Natural killer cell (primary cell): Measurements from ENCODE around the gene NCLN. TPM values are rescaled to one million over a fixed set of nuclear protein-coding genes. Genes with fewer than 3 reads are reported as not detected.
A peak's percentile ranks its signal among the peaks of the same experiment; 100 is the strongest.
"Not testable (repeated sequence)": the region's sequence is repeated elsewhere in the genome, so short reads cannot be mapped to it uniquely, and the experiment has no call there.

Source experiments
- ATAC-seq, 3 donors: fragments of 150-1000 bp in 2 of 3; fragments of 200-7000 bp in 1 of 3; cut with Tn5 transposase; 1 replicate in 1 of 3; 2 replicates in 2 of 3; pipeline ENCODE4 v1.10.0; 2021; ENCODE audit warnings: mild to moderate bottlenecking in 2 of 3, moderate library complexity in 2 of 3
- DNase-seq, 2 donors: peaks; one replicate each; pipeline versions ENCODE4 v3.0.0 to v3.0.0-alpha.2; 2013 to 2021; ENCODE audit warnings: mixed read lengths in 1 of 2
- H3K27ac ChIP-seq: one replicate; pipeline ENCODE4 v1.5.1; 2013; ENCODE audit warnings: mild to moderate bottlenecking, low read length
- H3K27me3 ChIP-seq: one replicate; pipeline ENCODE4 v1.6.1; 2013; ENCODE audit warnings: low read length; ENCODE audit not compliant: control insufficient read depth, insufficient read depth
- H3K36me3 ChIP-seq: one replicate; pipeline ENCODE4 v1.6.1; 2013; ENCODE audit warnings: low read length; ENCODE audit not compliant: control insufficient read depth, insufficient read depth
- H3K4me1 ChIP-seq: one replicate; pipeline ENCODE4 v1.6.1; 2013; ENCODE audit warnings: low read length; ENCODE audit not compliant: control insufficient read depth, insufficient read depth
- H3K4me3 ChIP-seq: one replicate; pipeline ENCODE4 v1.5.1; 2013; ENCODE audit warnings: low read length
- H3K9me3 ChIP-seq: one replicate; pipeline ENCODE4 v1.6.1; 2013; ENCODE audit warnings: low read length; ENCODE audit not compliant: control insufficient read depth, insufficient read depth
- H3K27ac Mint-ChIP-seq, 2 donors: one replicate each; pipeline ENCODE4 v1.8.0; 2022; ENCODE audit warnings: mild to moderate bottlenecking in 2 of 2, mixed read lengths in 2 of 2, moderate library complexity in 1 of 2
- H3K27me3 Mint-ChIP-seq, 2 donors: one replicate each; pipeline ENCODE4 v1.8.0; 2022; ENCODE audit warnings: low read depth in 2 of 2, mixed read lengths in 2 of 2
- H3K36me3 Mint-ChIP-seq: one replicate; pipeline ENCODE4 v1.8.0; 2022; ENCODE audit warnings: mixed read lengths
- H3K4me1 Mint-ChIP-seq, 2 donors: one replicate each; pipeline ENCODE4 v1.8.0; 2022; ENCODE audit warnings: mixed read lengths in 2 of 2
- H3K4me3 Mint-ChIP-seq: one replicate; pipeline ENCODE4 v1.8.0; 2022; ENCODE audit warnings: mild to moderate bottlenecking, moderate library complexity, mixed read lengths
- H3K9me3 Mint-ChIP-seq, 2 donors: one replicate each; pipeline ENCODE4 v1.8.0; 2022; ENCODE audit warnings: mixed read lengths in 2 of 2
- WGBS: methylation state at CpG from one replicate; pipeline ENCODE4 v1.1.7; 2013; ENCODE audit warnings: missing lambda C conversion rate; ENCODE audit not compliant: insufficient coverage; 5-methylcytosine and 5-hydroxymethylcytosine counted together
- intact Hi-C: fragments of 100-400 bp; cut with micrococcal nuclease; formaldehyde crosslinking; loops from one replicate; pipeline ENCODE4 v1.14.2; 2022
- total RNA-seq, 4 donors: library from RNA; stranded (reverse); fragments of 120-200 nt in 1 of 4; gene quantifications; one replicate each; pipeline versions ENCODE4 v1.2.3 to v1.2.4, GENCODE V29; 2013 to 2022
- TF ChIP-seq, protein P1 (sequence below): fragments of 200-600 bp; IDR thresholded peaks from one replicate; pipeline ENCODE4 v1.8.0; 2022; ENCODE audit warnings: antibody characterized with exemption

The NCLN gene
- total RNA-seq, 3 donors from 2014 or later (not counting 1 experiment from before 2014, with no cell fraction given): 39.6 to 61.4 (median 49.0) TPM

DNA sequence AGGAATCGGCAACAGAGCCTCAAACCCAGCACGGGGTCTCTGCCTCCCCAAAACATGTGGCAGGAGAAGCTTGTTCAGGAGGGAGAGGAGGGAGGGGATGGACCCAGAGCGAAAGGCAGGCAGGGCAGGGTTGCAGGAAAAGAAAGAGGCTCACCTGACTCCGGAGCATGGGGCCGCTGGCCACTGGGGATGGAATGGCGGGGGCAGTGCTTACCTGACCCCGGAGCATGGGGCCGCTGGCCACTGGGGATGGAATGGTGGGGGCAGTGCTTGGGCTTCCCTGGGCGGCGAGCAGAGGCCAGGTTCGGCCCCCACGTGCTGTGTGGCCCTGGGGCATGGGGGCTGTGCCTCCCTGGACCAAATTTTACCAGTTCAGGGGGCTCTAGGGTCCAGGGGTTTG is 25.5 kb downstream of the NCLN start:
- Mint-ChIP-seq H3K27ac (peak overlapping the region in 1 of 2 donors; percentile 24), H3K36me3 (no peaks in the 10 kb centered on the region), H3K4me1 (peaks cover 0 to 5% of the 10 kb centered on the region in 2 donors), H3K27me3 (no peaks in the 10 kb centered on the region), H3K4me3 (no peak overlapping the region), H3K9me3 (no peaks in the 10 kb centered on the region)
- H3K27me3 ChIP-seq: no peaks in the 10 kb centered on the region
- no peak overlapping the region for H3K27ac ChIP-seq
- no peak overlapping the region for H3K4me3 ChIP-seq
- no peaks in the 10 kb centered on the region for H3K4me1 ChIP-seq
- no peaks in the 10 kb centered on the region for H3K9me3 ChIP-seq
- peaks cover 13% of the 10 kb centered on the region for H3K36me3 ChIP-seq
- no peak for DNase-seq
- WGBS: 73% methylated on average over 12 of the region's 12 CpGs
- intact Hi-C loops: loop anchor here (5.0 kb wide), 1 partner anchor 259 kb away; no protein-coding TSS in a partner anchor
- TF ChIP-seq, protein P1, sequence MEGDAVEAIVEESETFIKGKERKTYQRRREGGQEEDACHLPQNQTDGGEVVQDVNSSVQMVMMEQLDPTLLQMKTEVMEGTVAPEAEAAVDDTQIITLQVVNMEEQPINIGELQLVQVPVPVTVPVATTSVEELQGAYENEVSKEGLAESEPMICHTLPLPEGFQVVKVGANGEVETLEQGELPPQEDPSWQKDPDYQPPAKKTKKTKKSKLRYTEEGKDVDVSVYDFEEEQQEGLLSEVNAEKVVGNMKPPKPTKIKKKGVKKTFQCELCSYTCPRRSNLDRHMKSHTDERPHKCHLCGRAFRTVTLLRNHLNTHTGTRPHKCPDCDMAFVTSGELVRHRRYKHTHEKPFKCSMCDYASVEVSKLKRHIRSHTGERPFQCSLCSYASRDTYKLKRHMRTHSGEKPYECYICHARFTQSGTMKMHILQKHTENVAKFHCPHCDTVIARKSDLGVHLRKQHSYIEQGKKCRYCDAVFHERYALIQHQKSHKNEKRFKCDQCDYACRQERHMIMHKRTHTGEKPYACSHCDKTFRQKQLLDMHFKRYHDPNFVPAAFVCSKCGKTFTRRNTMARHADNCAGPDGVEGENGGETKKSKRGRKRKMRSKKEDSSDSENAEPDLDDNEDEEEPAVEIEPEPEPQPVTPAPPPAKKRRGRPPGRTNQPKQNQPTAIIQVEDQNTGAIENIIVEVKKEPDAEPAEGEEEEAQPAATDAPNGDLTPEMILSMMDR: no peak
- no peak for ATAC-seq

DNA sequence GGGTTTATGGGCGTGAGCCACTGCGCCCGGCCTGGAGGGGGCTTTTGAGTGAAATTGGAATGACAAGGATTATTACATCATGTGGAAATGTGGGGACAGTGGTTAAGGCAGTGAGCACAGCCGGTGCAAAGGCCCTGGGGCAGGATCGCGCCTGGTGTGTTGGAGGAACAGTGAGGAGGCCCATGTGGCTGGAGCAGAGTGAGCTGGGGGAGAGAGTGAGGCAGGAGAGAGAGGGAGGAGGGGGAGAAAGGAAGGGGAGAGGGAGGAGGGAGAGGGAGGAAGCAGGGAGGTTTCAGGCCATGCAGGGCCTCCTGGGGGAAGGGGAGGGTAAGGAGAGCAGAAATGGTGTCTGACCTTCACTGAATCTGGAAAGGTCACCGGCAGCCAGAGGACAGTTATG is 27.4 kb downstream of the NCLN start:
- no peaks in the 10 kb centered on the region for H3K9me3 ChIP-seq
- Mint-ChIP-seq H3K4me3 (no peak overlapping the region), H3K9me3 (no peaks in the 10 kb centered on the region), H3K36me3 (no peaks in the 10 kb centered on the region), H3K27ac (no peak overlapping the region), H3K4me1 (peaks cover 0 to 5% of the 10 kb centered on the region in 2 donors), H3K27me3 (no peaks in the 10 kb centered on the region)
- H3K4me1 ChIP-seq: no peaks in the 10 kb centered on the region
- H3K36me3 ChIP-seq: peaks cover under 1% of the 10 kb centered on the region
- DNase-seq: no peak
- ATAC-seq: no peak
- H3K27me3 ChIP-seq: no peaks in the 10 kb centered on the region
- intact Hi-C loops: loop anchor here (5.0 kb wide), 1 partner anchor 261 kb away; no protein-coding TSS in a partner anchor
- TF ChIP-seq, protein P1: no peak
- no peak overlapping the region for H3K27ac ChIP-seq
- H3K4me3 ChIP-seq: no peak overlapping the region
- WGBS: 98% methylated on average over 7 of the region's 7 CpGs

DNA sequence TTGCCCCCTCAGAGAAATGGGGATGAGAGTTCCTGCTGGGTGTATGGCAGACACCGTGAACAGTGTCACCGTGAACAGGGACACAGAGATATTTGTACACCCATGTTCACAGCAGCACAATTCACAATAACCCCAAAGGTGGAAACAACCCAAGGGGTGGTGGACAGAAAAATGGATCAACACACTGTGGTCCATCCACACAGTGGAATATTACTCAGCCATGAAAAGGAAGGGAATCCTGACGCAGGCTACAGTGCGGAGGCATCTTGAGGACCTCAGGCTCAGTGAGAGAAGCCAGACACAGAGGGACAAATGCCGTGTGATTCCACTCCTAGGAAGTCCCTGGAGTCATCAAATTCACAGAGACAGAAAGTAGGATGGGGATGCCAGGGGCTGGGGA is 31.1 kb downstream of the NCLN start:
- intact Hi-C loops: no loop called here
- H3K36me3 ChIP-seq: no peaks in the 10 kb centered on the region
- TF ChIP-seq, protein P1: no peak
- 98% methylated on average over 5 of the region's 5 CpGs for WGBS
- Mint-ChIP-seq H3K4me3 (no peak overlapping the region), H3K27ac (no peak overlapping the region), H3K36me3 (no peaks in the 10 kb centered on the region), H3K27me3 (no peaks in the 10 kb centered on the region), H3K4me1 (no peaks in the 10 kb centered on the region), H3K9me3 (no peaks in the 10 kb centered on the region)
- no peak overlapping the region for H3K4me3 ChIP-seq
- H3K4me1 ChIP-seq: no peaks in the 10 kb centered on the region
- H3K27ac ChIP-seq: no peak overlapping the region
- H3K27me3 ChIP-seq: no peaks in the 10 kb centered on the region
- H3K9me3 ChIP-seq: no peaks in the 10 kb centered on the region
- DNase-seq (no peak), ATAC-seq (no peak)

DNA sequence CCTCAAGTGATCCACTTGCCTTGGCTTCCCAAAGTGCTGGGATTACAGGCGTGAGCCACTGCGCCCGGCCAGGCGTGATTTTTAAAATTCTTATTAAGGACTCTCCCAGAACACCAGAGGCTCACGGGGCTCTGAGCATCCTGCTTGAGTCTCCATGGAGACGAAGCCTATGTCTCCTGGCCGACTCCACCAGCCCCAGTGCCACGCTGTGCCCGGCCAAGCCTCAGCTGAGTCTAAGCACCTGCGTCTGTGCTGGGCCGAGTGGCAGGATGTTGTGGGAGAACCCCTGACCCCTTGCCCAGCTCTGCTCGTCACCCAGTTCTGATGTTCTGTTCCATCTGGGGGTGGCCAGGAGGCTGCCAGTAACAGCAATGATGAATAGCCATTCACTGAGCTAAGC is 34.8 kb downstream of the NCLN start:
- H3K4me1 Mint-ChIP-seq: no peaks in the 10 kb centered on the region
- H3K27ac Mint-ChIP-seq: no peak overlapping the region
- intact Hi-C loops: no loop called here

DNA sequence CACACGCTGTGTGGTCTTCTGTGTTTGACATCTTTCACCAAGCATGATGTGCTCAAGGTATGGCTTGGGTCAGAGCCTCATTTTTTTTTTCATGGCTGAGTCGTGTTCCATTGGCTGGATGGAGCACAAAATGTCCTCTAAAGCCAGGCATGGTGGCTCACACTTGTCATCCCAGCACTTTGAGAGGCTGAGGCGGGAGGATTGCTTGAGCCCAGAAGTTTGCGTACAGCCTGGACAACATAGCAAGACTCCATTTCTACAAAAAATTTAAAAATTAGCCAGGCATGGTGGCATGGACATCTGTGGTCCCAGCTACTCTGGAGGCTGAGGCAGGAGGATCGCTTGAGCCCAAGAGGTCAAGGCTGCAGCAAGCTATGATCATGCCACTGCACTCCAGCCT is 35.8 kb downstream of the NCLN start:
- peaks cover 15% of the 10 kb centered on the region for H3K27me3 ChIP-seq
- H3K27me3 Mint-ChIP-seq: peaks cover 0 to 13% of the 10 kb centered on the region in 2 donors
- H3K4me1 ChIP-seq, H3K9me3 Mint-ChIP-seq, DNase-seq, intact Hi-C loops, H3K4me3 ChIP-seq, H3K4me1 Mint-ChIP-seq, H3K27ac ChIP-seq, H3K27ac Mint-ChIP-seq, H3K4me3 Mint-ChIP-seq, H3K36me3 ChIP-seq, ATAC-seq, H3K36me3 Mint-ChIP-seq, H3K9me3 ChIP-seq: not testable (repeated sequence)
- 90% methylated on average over 5 of the region's 5 CpGs for WGBS

More for the DNA sequence above, 34.8 kb downstream of the NCLN start:
- ATAC-seq (no peak), DNase-seq (no peak)
- no peaks in the 10 kb centered on the region for H3K9me3 ChIP-seq
- Mint-ChIP-seq H3K36me3 (no peaks in the 10 kb centered on the region), H3K27me3 (peaks cover 0 to 7% of the 10 kb centered on the region in 2 donors), H3K4me3 (no peak overlapping the region), H3K9me3 (no peaks in the 10 kb centered on the region)
- peaks cover 5% of the 10 kb centered on the region for H3K4me1 ChIP-seq
- TF ChIP-seq, protein P1: no peak
- no peak overlapping the region for H3K4me3 ChIP-seq
- no peak overlapping the region for H3K27ac ChIP-seq
- H3K27me3 ChIP-seq: peaks cover 10% of the 10 kb centered on the region
- WGBS: 79% methylated on average over 12 of the region's 12 CpGs
- H3K36me3 ChIP-seq: no peaks in the 10 kb centered on the region
